Esophagus muscularis mucosa (tissue), 4 donors: ENCODE results near the gene ANKRD2. TPM values are rescaled to one million over a fixed set of nuclear protein-coding genes. Genes with fewer than 3 reads are reported as not detected.

Source experiments
- DNase-seq: peaks from one replicate; pipeline ENCODE4 v3.0.0-alpha.2; 2017; ENCODE audit errors: extremely low spot score
- H3K27ac ChIP-seq, 4 donors: fragments of 200-600 bp; sonication (generic); replicated peaks in 1 of 4; 1 replicate in 3 of 4; 2 replicates in 1 of 4; pipeline ENCODE4 v1.5.1; 2016 to 2019; ENCODE audit warnings: mild to moderate bottlenecking in 1 of 4
- H3K27me3 ChIP-seq, 4 donors: fragments of 200-600 bp; sonication (generic); one replicate each; pipeline versions ENCODE4 v1.5.1 to v1.6.0; 2016 to 2019
- H3K36me3 ChIP-seq, 4 donors: fragments of 200-600 bp; sonication (generic); one replicate each; pipeline ENCODE4 v1.5.1; 2016 to 2019
- H3K4me1 ChIP-seq, 4 donors: fragments of 200-600 bp; sonication (generic); one replicate each; pipeline ENCODE4 v1.5.1; 2016 to 2019
- H3K4me3 ChIP-seq, 4 donors: fragments of 200-600 bp; sonication (generic); 1 replicate in 2 of 4; 2 replicates in 2 of 4; pipeline ENCODE4 v1.5.1; 2016 to 2019; ENCODE audit warnings: mild to moderate bottlenecking in 4 of 4, moderate library complexity in 1 of 4
- H3K9me3 ChIP-seq, 4 donors: fragments of 200-600 bp; sonication (generic); 1 replicate in 3 of 4; 2 replicates in 1 of 4; pipeline ENCODE4 v1.5.1; 2016 to 2019
- EP300 ChIP-seq: sonication (generic); formaldehyde crosslinking; IDR thresholded peaks from one replicate; pipeline ENCODE4 v1.6.1; 2017; ENCODE audit warnings: antibody characterized with exemption
- POLR2A ChIP-seq: fragments of 450-650 bp; IDR thresholded peaks from one replicate; pipeline ENCODE4 v1.6.1; 2017; ENCODE audit warnings: antibody characterized with exemption, moderate library complexity, mild to moderate bottlenecking, low read depth
- POLR2AphosphoS5 ChIP-seq, 2 donors: sonication (generic); formaldehyde crosslinking; IDR thresholded peaks; one replicate each; pipeline ENCODE4 v1.6.1; 2017; ENCODE audit warnings: antibody characterized with exemption in 2 of 2
- WGBS: methylation state at CpG from one replicate; pipeline ENCODE4 v1.1.5; 2018; 5-methylcytosine and 5-hydroxymethylcytosine counted together
- intact Hi-C: fragments of 100-400 bp; cut with DNase I; formaldehyde crosslinking; loops from one replicate; pipeline ENCODE4 v1.15.1; 2023
- total RNA-seq, 4 donors: library from RNA; depleted of rRNA; stranded (reverse); fragments of >200 nt; gene quantifications; one replicate each; pipeline versions ENCODE4 v1.1.0 to v1.2.1, GENCODE V29; 2016
- TF ChIP-seq, protein P1 (sequence below), 3 experiments: fragments of 200-600 bp in 2 of 3; fragments of 450-650 bp in 1 of 3; sonication (generic) in 2 of 3; IDR thresholded peaks; one replicate each; pipeline ENCODE4 v1.5.1; 2017 to 2019; ENCODE audit warnings: antibody characterized with exemption in 3 of 3, mild to moderate bottlenecking in 2 of 3, moderate library complexity in 1 of 3

ANKRD2 gene
- total RNA-seq, 4 donors from 2014 or later, result 0.33 to 1.6 (median 1.2) TPM; not detected in 1

DNA sequence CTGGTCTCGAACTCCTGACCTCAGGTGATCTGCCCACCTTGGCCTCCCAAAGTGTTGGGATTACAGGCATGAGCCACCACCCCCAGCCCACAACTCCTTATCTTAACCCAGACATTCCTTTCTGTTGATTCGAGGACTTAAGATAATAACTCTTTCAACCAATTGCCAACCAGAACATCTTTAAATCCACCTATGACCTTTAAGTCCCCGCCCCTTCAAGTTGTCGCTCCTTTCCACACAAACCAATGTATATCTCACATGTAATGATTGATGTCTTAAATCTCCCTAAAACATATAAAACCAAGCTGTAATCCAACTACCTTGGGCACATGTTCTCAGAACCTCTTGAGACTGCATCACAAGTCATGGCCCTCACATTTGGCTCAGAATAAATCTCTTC, 7.8 kb upstream of the ANKRD2 start:
- Histone ChIP-seq H3K9me3 (no peaks in the 10 kb centered on the region), H3K4me3 (no peak overlapping the region), H3K4me1 (no peaks in the 10 kb centered on the region), H3K27me3 (no peaks in the 10 kb centered on the region), H3K36me3 (peaks cover 5 to 21% (median 18%) of the 10 kb centered on the region in 4 donors), H3K27ac (no peak overlapping the region)
- intact Hi-C loops, result no loop called here
- 94% methylated on average over 4 of the region's 4 CpGs for WGBS
- no peak for DNase-seq
- TF ChIP-seq POLR2A, result no peak
- TF ChIP-seq POLR2AphosphoS5 (IDR thresholded peaks at IDR 0.05), result no peak
- TF ChIP-seq EP300, result no peak
- TF ChIP-seq, protein P1, sequence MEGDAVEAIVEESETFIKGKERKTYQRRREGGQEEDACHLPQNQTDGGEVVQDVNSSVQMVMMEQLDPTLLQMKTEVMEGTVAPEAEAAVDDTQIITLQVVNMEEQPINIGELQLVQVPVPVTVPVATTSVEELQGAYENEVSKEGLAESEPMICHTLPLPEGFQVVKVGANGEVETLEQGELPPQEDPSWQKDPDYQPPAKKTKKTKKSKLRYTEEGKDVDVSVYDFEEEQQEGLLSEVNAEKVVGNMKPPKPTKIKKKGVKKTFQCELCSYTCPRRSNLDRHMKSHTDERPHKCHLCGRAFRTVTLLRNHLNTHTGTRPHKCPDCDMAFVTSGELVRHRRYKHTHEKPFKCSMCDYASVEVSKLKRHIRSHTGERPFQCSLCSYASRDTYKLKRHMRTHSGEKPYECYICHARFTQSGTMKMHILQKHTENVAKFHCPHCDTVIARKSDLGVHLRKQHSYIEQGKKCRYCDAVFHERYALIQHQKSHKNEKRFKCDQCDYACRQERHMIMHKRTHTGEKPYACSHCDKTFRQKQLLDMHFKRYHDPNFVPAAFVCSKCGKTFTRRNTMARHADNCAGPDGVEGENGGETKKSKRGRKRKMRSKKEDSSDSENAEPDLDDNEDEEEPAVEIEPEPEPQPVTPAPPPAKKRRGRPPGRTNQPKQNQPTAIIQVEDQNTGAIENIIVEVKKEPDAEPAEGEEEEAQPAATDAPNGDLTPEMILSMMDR (IDR thresholded peaks at IDR 0.05), result no peak

DNA sequence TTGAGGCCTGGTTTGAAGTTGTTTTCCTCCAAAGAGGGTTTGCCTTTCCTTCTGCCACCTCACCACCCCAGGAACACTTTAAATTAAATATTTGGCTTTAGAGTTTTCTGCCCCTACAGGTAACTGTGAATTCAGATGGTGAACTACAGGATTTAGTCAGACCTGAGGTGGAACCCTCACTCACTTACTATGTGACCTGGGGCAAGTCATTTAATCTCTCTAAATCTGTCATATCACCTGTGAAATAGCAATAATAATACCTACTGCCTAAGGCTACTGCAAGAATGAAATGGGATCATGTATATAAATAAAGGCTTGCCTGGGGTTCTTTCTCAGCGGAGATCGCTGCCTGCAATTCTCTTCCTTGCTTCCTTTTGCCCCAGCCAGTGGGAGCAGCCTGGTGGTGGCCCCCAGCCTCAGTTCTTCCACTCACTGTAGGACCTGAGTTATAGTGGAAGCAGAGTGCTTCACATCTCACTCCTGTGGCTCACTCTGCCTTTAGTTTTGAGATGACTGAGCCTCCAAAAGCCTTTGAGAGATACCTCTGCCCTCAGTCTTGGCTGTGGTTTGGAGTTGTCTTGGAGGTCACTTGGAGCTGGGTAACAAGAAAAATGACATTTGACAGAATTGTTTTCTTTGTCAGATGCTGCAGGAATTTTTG, 6.1 kb upstream of the ANKRD2 start:
- TF ChIP-seq POLR2A (no peak), EP300 (no peak), POLR2AphosphoS5 (IDR thresholded peaks at IDR 0.05) (no peak)
- TF ChIP-seq, protein P1 (IDR thresholded peaks at IDR 0.05), result no peak
- Histone ChIP-seq H3K36me3 (peaks cover 15 to 36% (median 33%) of the 10 kb centered on the region in 4 donors), H3K4me3 (no peak overlapping the region), H3K27ac (no peak overlapping the region), H3K9me3 (no peaks in the 10 kb centered on the region), H3K4me1 (peaks cover 0 to 8% (median 0%) of the 10 kb centered on the region in 4 donors), H3K27me3 (no peaks in the 10 kb centered on the region)
- DNase-seq, result no peak
- WGBS, result 100% methylated on average over 2 of the region's 2 CpGs
- intact Hi-C loops, result no loop called here

GRCh38 chr10:97567891-97568290, 4.7 kb upstream of the ANKRD2 start:
- Histone ChIP-seq H3K4me1 (peaks cover 10 to 20% (median 11%) of the 10 kb centered on the region in 4 donors), H3K36me3 (peaks cover 15 to 40% (median 34%) of the 10 kb centered on the region in 4 donors), H3K4me3 (no peak overlapping the region), H3K27ac (no peak overlapping the region), H3K27me3 (no peaks in the 10 kb centered on the region), H3K9me3 (no peaks in the 10 kb centered on the region)
- DNase-seq, result no peak
- 93% methylated on average over 5 of the region's 15 CpGs for WGBS
- intact Hi-C loops, result no loop called here
- TF ChIP-seq POLR2A, result no peak
- TF ChIP-seq, protein P1 (IDR thresholded peaks at IDR 0.05), result no peak
- TF ChIP-seq POLR2AphosphoS5 (IDR thresholded peaks at IDR 0.05), result no peak
- no peak for TF ChIP-seq EP300

- peaks cover 15 to 40% (median 34%) of the 10 kb centered on the region in 4 donors for H3K36me3 ChIP-seq
- no peak for DNase-seq
- H3K4me1 ChIP-seq, result peaks cover 24 to 33% (median 28%) of the 10 kb centered on the region in 4 donors
- TF ChIP-seq POLR2A (no peak), EP300 (no peak), POLR2AphosphoS5 (IDR thresholded peaks at IDR 0.05) (no peak)
- TF ChIP-seq, protein P1 (IDR thresholded peaks at IDR 0.05), result no peak
- no peaks in the 10 kb centered on the region for H3K27me3 ChIP-seq
- H3K27ac ChIP-seq, result no peak overlapping the region
- no peaks in the 10 kb centered on the region for H3K9me3 ChIP-seq
- H3K4me3 ChIP-seq, result no peak overlapping the region
- WGBS, result 98% methylated on average over 25 of the region's 33 CpGs
- intact Hi-C loops, result no loop called here
These were observed 2.3 kb upstream of the ANKRD2 start for GRCh38 chr10:97570146-97570788.
